SK-N-SH treated with all-trans-retinoic acid at 6 μM for 48 hours (cell line): ENCODE results near the gene HS3ST4.

Experiments used
- ATAC-seq: fragments of 200-7000 bp; cut with Tn5 transposase; 3 replicates; pipeline ENCODE4 v1.9.1; 2020; ENCODE audit warnings: mild to moderate bottlenecking, moderate library complexity
- ARNTL ChIP-seq: fragments of 450-650 bp; formaldehyde crosslinking; IDR thresholded peaks from 2 replicates; pipeline ENCODE4 v1.5.0; 2020; ENCODE audit warnings: low read depth, mild to moderate bottlenecking, moderate library complexity, borderline replicate concordance
- CREB5 ChIP-seq: fragments of 250-450 bp; sonication (Bioruptor Pico); IDR thresholded peaks from 2 replicates; pipeline ENCODE4 v1.5.1; 2020; ENCODE audit warnings: low read depth, mild to moderate bottlenecking, moderate library complexity
- CSDC2 ChIP-seq: fragments of 250-450 bp; sonication (Bioruptor Pico); IDR thresholded peaks from 2 replicates; pipeline ENCODE4 v1.5.0; 2020; ENCODE audit warnings: mild to moderate bottlenecking, moderate library complexity
- ESRRG ChIP-seq: fragments of 250-450 bp; sonication (Bioruptor Pico); IDR thresholded peaks from 2 replicates; pipeline ENCODE4 v1.6.1; 2021; ENCODE audit warnings: mild to moderate bottlenecking
- GLIS3 ChIP-seq: fragments of 250-450 bp; sonication (Bioruptor Pico); IDR thresholded peaks from 2 replicates; pipeline ENCODE4 v1.5.0; 2020; ENCODE audit warnings: mild to moderate bottlenecking, moderate library complexity
- OSR1 ChIP-seq: fragments of 250-450 bp; sonication (Bioruptor Pico); IDR thresholded peaks from 2 replicates; pipeline ENCODE4 v1.8.0; 2022; ENCODE audit warnings: moderate library complexity, mild to moderate bottlenecking, inconsistent platforms
- PATZ1 ChIP-seq: fragments of 250-450 bp; sonication (Bioruptor Pico); IDR thresholded peaks from 2 replicates; pipeline ENCODE4 v1.8.0; 2020; ENCODE audit warnings: mild to moderate bottlenecking, moderate library complexity, borderline replicate concordance
- PPARA ChIP-seq: fragments of 250-450 bp; sonication (Bioruptor Pico); IDR thresholded peaks from 2 replicates; pipeline ENCODE4 v1.5.0; 2020; ENCODE audit warnings: mild to moderate bottlenecking, borderline replicate concordance
- RARB ChIP-seq: fragments of 250-450 bp; sonication (Bioruptor Pico); IDR thresholded peaks from 2 replicates; pipeline ENCODE4 v1.8.0; 2021; ENCODE audit warnings: mild to moderate bottlenecking, moderate library complexity
- SNAI2 ChIP-seq: fragments of 250-450 bp; sonication (Bioruptor Pico); IDR thresholded peaks from 2 replicates; pipeline ENCODE4 v1.5.0; 2020; ENCODE audit warnings: mild to moderate bottlenecking, moderate library complexity
- TCF4 ChIP-seq: fragments of 250-450 bp; sonication (Bioruptor Pico); IDR thresholded peaks from 2 replicates; pipeline ENCODE4 v1.8.0; 2021; ENCODE audit warnings: mild to moderate bottlenecking, moderate library complexity, borderline replicate concordance
- TOX ChIP-seq: fragments of 250-450 bp; sonication (Bioruptor Pico); IDR thresholded peaks from 2 replicates; pipeline ENCODE4 v1.8.0; 2021; ENCODE audit warnings: mild to moderate bottlenecking, moderate library complexity, borderline replicate concordance
- TSHZ2 ChIP-seq: fragments of 250-450 bp; sonication (Bioruptor Pico); IDR thresholded peaks from 2 replicates; pipeline ENCODE4 v1.5.0; 2020; ENCODE audit warnings: mild to moderate bottlenecking, moderate library complexity
- ZC3H10 ChIP-seq: fragments of 250-450 bp; sonication (Bioruptor Pico); IDR thresholded peaks from 2 replicates; pipeline ENCODE4 v1.5.1; 2021; ENCODE audit warnings: mild to moderate bottlenecking, moderate library complexity
- ZFP3 ChIP-seq: fragments of 250-450 bp; sonication (Bioruptor Pico); IDR thresholded peaks from 2 replicates; pipeline ENCODE4 v1.5.0; 2020; ENCODE audit warnings: mild to moderate bottlenecking, moderate library complexity
- ZNF70 ChIP-seq: fragments of 450-650 bp; formaldehyde crosslinking; IDR thresholded peaks from 2 replicates; pipeline ENCODE4 v1.5.0; 2020; ENCODE audit warnings: mild to moderate bottlenecking, moderate library complexity
- ZNF8 ChIP-seq: fragments of 450-650 bp; formaldehyde crosslinking; IDR thresholded peaks from 2 replicates; pipeline ENCODE4 v1.5.0; 2020; ENCODE audit warnings: mild to moderate bottlenecking, moderate library complexity
- TF ChIP-seq, protein P1 (sequence below): fragments of 250-450 bp; sonication (Bioruptor Pico); IDR thresholded peaks from 2 replicates; pipeline ENCODE4 v1.8.0; 2021; ENCODE audit warnings: low read depth, mild to moderate bottlenecking, moderate library complexity, borderline replicate concordance
- TF ChIP-seq, protein P2 (sequence below): fragments of 250-450 bp; sonication (Bioruptor Pico); IDR thresholded peaks from 2 replicates; pipeline ENCODE4 v1.5.1; 2021; ENCODE audit warnings: mild to moderate bottlenecking, moderate library complexity

Gene HS3ST4

DNA sequence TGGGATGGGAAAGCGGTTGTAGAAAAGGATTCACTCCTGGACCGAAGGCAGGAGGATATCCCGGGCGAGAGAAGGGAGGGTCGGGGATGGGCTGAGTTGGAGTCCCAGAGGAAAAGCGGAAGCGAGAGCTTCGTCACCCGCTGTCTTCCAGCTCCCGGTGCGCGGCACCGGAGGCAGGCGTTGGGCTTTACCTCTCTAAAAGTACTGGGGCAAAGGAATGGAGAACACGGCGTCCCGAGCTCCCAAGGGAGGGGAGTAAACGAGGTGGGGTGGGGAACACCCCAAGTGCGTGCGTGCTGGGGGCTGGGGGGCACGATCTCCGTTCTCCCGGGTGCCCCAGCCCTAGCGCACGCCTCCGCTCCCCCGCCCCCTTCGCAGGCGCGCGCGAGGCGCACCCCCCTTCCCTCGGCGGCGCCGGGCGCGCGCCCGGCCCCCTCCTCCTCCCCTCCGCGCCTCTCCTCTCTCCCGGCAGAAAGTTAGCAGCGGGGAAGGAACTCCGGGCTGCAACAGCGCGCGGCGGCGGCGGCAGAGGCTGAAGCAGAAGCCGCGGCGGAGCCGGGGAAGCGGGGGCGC lies at the start of gene HS3ST4:
Gene HS3ST4, plus strand, starts transcription at position 441 of the 573 bp plus-strand sequence.
- no peak for TF ChIP-seq ARNTL (CRISPR knock-in tag)
- TF ChIP-seq TSHZ2 (CRISPR knock-in tag): no peak
- no peak for TF ChIP-seq ZNF70 (CRISPR knock-in tag)
- no peak for TF ChIP-seq OSR1 (CRISPR knock-in tag)
- TF ChIP-seq GLIS3 (CRISPR knock-in tag): no peak
- TF ChIP-seq PATZ1 (CRISPR knock-in tag): no peak
- no peak for TF ChIP-seq TOX (CRISPR knock-in tag)
- TF ChIP-seq SNAI2: no peak
- no peak for ATAC-seq

DNA sequence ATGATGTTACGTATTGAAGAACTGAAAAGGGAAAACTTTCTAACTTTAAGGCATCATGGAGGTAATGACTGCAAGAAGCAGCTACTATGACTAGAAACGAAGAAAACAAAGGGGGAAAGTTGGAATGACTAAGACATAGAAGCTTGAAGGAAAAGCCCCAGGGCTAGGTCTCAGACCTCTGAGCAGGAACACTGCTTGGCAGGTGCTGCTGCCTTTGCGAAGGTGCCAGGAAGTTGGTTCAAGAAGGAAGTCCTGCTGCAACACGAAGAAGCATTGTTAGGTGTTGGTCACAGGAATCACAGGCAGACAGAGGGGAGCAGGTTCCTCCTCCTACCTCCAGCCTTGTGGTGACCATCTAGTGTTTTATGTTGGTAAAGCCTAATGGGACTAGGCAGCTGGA lies 48.1 kb upstream of the HS3ST4 start:
- no peak for TF ChIP-seq ZC3H10
- TF ChIP-seq TSHZ2 (CRISPR knock-in tag): no peak
- no peak for TF ChIP-seq CREB5 (CRISPR knock-in tag)
- TF ChIP-seq, protein P1, sequence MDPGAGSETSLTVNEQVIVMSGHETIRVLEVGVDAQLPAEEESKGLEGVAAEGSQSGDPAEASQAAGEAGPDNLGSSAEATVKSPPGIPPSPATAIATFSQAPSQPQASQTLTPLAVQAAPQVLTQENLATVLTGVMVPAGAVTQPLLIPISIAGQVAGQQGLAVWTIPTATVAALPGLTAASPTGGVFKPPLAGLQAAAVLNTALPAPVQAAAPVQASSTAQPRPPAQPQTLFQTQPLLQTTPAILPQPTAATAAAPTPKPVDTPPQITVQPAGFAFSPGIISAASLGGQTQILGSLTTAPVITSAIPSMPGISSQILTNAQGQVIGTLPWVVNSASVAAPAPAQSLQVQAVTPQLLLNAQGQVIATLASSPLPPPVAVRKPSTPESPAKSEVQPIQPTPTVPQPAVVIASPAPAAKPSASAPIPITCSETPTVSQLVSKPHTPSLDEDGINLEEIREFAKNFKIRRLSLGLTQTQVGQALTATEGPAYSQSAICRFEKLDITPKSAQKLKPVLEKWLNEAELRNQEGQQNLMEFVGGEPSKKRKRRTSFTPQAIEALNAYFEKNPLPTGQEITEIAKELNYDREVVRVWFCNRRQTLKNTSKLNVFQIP (CRISPR knock-in tag): no peak
- no peak for TF ChIP-seq ZNF8 (CRISPR knock-in tag)
- TF ChIP-seq OSR1 (CRISPR knock-in tag): no peak
- no peak for TF ChIP-seq ZFP3
- no peak for TF ChIP-seq ESRRG (CRISPR knock-in tag)
- ATAC-seq: no peak

DNA sequence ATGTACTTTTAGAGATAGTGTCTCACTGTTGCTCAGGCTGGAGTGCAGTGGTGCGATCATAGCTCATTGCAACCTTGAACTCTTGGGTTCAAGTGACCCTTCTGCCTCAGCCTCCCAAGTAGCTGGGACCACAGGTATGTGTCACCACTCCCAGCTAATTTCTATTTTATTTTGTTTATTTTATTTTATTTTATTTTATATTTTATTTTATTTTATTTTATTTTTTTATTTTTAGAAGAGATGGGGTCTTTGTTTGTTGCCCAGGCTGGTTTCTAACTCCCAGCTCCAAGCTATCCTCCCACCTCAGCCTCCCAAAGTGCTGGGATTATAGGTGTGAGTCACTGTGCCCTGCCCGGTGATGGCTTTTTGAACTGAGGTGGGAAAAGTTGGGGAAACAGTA lies 35.1 kb upstream of the HS3ST4 start:
- no peak for ATAC-seq
- TF ChIP-seq ARNTL (CRISPR knock-in tag) (no peak), ZFP3 (no peak), OSR1 (CRISPR knock-in tag) (no peak)
- TF ChIP-seq, all 23 proteins: peak for 0

GRCh38 chr16:25676820-25677219 lies 14.9 kb upstream of the HS3ST4 start:
- ATAC-seq: no peak
- TF ChIP-seq TOX (CRISPR knock-in tag) (no peak), GLIS3 (CRISPR knock-in tag) (no peak), SNAI2 (no peak), PPARA (CRISPR knock-in tag) (no peak), TCF4 (CRISPR knock-in tag) (no peak), ZC3H10 (no peak), PATZ1 (CRISPR knock-in tag) (no peak), ZNF8 (CRISPR knock-in tag) (no peak), CREB5 (CRISPR knock-in tag) (no peak), RARB (no peak), ZFP3 (no peak), CSDC2 (CRISPR knock-in tag) (no peak)
- TF ChIP-seq, protein P2, sequence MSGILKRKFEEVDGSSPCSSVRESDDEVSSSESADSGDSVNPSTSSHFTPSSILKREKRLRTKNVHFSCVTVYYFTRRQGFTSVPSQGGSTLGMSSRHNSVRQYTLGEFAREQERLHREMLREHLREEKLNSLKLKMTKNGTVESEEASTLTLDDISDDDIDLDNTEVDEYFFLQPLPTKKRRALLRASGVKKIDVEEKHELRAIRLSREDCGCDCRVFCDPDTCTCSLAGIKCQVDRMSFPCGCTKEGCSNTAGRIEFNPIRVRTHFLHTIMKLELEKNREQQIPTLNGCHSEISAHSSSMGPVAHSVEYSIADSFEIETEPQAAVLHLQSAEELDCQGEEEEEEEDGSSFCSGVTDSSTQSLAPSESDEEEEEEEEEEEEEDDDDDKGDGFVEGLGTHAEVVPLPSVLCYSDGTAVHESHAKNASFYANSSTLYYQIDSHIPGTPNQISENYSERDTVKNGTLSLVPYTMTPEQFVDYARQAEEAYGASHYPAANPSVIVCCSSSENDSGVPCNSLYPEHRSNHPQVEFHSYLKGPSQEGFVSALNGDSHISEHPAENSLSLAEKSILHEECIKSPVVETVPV (CRISPR knock-in tag): no peak
